GM12892 (cell line): ENCODE measurements around the gene AP4M1.

ENCODE experiments used
- POLR2A ChIP-seq: IDR thresholded peaks from 2 replicates; pipeline ENCODE4 v1.6.1; 2011; ENCODE audit warnings: low read depth, low read length, control low read depth
- POLR2AphosphoS5 ChIP-seq: IDR thresholded peaks from 2 replicates; pipeline ENCODE4 v1.6.1; 2011; ENCODE audit warnings: low read depth, low read length, control low read depth
- TAF1 ChIP-seq: IDR thresholded peaks from 2 replicates; pipeline ENCODE4 v1.6.1; 2011; ENCODE audit warnings: low read depth, mild to moderate bottlenecking, control low read depth, low read length, borderline replicate concordance

DNA sequence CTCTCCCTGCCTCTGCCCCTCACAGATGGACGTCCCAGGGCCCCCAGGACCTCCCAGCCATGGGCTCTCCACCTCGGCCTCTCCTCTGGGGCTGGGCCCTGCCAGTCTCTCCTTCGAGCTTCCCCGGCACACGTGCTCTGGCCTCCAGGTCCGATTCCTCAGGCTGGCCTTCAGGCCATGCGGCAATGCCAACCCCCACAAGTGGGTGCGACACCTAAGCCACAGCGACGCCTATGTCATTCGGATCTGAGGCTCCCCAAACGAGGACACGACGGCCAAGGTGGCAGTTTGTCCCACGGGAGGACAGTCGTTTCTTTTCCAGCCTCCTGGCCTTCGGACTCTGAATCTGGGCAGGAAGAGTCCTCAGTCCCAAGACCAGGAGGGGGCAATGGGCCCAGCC lies 5.2 kb downstream of the AP4M1 start:
- TF ChIP-seq POLR2A (no peak), POLR2AphosphoS5 (no peak), TAF1 (no peak)
